Gastroesophageal sphincter (tissue), 3 donors: ENCODE data around the gene TNXB.
"Not testable (repeated sequence)": the region's sequence is repeated elsewhere in the genome, so short reads cannot be mapped to it uniquely, and the experiment has no call there.

Source experiments
- POLR2A ChIP-seq, 2 donors: fragments of 450-650 bp; IDR thresholded peaks; one replicate each; pipeline ENCODE4 v1.6.1; 2017; ENCODE audit warnings: antibody characterized with exemption in 2 of 2, mild to moderate bottlenecking in 2 of 2, moderate library complexity in 1 of 2
- TF ChIP-seq, protein P1 (sequence below), 4 experiments: fragments of 200-600 bp in 2 of 4; fragments of 450-650 bp in 2 of 4; sonication (generic) in 1 of 4; IDR thresholded peaks; one replicate each; pipeline ENCODE4 v1.5.1; 2017 to 2019; ENCODE audit warnings: antibody characterized with exemption in 4 of 4, mild to moderate bottlenecking in 2 of 4, moderate library complexity in 2 of 4

- TF ChIP-seq, protein P1, sequence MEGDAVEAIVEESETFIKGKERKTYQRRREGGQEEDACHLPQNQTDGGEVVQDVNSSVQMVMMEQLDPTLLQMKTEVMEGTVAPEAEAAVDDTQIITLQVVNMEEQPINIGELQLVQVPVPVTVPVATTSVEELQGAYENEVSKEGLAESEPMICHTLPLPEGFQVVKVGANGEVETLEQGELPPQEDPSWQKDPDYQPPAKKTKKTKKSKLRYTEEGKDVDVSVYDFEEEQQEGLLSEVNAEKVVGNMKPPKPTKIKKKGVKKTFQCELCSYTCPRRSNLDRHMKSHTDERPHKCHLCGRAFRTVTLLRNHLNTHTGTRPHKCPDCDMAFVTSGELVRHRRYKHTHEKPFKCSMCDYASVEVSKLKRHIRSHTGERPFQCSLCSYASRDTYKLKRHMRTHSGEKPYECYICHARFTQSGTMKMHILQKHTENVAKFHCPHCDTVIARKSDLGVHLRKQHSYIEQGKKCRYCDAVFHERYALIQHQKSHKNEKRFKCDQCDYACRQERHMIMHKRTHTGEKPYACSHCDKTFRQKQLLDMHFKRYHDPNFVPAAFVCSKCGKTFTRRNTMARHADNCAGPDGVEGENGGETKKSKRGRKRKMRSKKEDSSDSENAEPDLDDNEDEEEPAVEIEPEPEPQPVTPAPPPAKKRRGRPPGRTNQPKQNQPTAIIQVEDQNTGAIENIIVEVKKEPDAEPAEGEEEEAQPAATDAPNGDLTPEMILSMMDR (IDR thresholded peaks at IDR 0.05), result not testable (repeated sequence)
- not testable (repeated sequence) for TF ChIP-seq POLR2A (IDR thresholded peaks at IDR 0.05)
Measured at GRCh38 chr6:32035283-32036013, 73.7 kb downstream of the TNXB start.
